HCT116 (cell line): ENCODE results near the gene TBXA2R. TPM values are rescaled to one million over a fixed set of nuclear protein-coding genes. Genes with fewer than 3 reads are reported as not detected.

Experiments used
- ATAC-seq: fragments of 200-7000 bp; cut with Tn5 transposase; 2 replicates; pipeline ENCODE4 v1.9.1; 2020; ENCODE audit warnings: mild to moderate bottlenecking, moderate library complexity
- BruUV-seq: library from RNA; stranded (reverse); fragments of 400-500 nt; replicated peaks from 2 replicates; lab custom pipeline; 2021; lab: Mats Ljungman, UMichigan
- CTCF ChIA-PET: fragments of 300-600 bp; sonication (Branson Sonifier 250); formaldehyde crosslinking; loops from one replicate; lab custom pipeline; 2021; ENCODE audit warnings: antibody characterized with exemption; lab: Charles Lee
- POLR2A ChIA-PET: fragments of 300-600, 350-600 bp; sonication (Branson Sonifier 250); formaldehyde crosslinking; loops from one replicate; lab custom pipeline; 2021; ENCODE audit warnings: antibody characterized with exemption; lab: Charles Lee
- RAD21 ChIA-PET, 2 experiments: fragments of 300-600 bp; sonication (Branson Sonifier 250); formaldehyde crosslinking; loops; one replicate each; lab custom pipeline; 2023; ENCODE audit warnings: low total read pairs in 2 of 2; ENCODE audit not compliant: uncharacterized antibody in 2 of 2, unreplicated experiment in 2 of 2, low non-redundant PET in 1 of 2; lab: Charles Lee
- DNase-seq: peaks from one replicate; pipeline ENCODE4 v3.0.0-alpha.2; 2010; ENCODE audit warnings: low read depth, low spot score
- H2AFZ ChIP-seq: fragments of 200-600 bp; shearing (Covaris generic), sonication (generic); 2 replicates; pipeline ENCODE4 v1.6.1; 2017; ENCODE audit warnings: low read depth, mixed run types, mixed read lengths, antibody characterized with exemption, low read length; ENCODE audit not compliant: poor library complexity, severe bottlenecking
- H3K27ac ChIP-seq: 2 replicates; pipeline ENCODE4 v1.5.1; 2012; ENCODE audit warnings: low read depth, low read length
- H3K27me3 ChIP-seq: fragments of 200-600 bp; sonication (generic); 2 replicates; pipeline ENCODE4 v1.6.1; 2016; ENCODE audit warnings: mixed run types, low read length, mixed read lengths; ENCODE audit not compliant: insufficient read depth
- H3K36me3 ChIP-seq, 2 experiments: fragments of 200-500 bp in 1 of 2; fragments of 200-600 bp in 1 of 2; sonication (Bioruptor generic) in 1 of 2; sonication (generic) in 1 of 2; 2 replicates each; pipeline versions ENCODE4 v1.5.1 to v1.6.1; 2014 to 2016; ENCODE audit warnings: low read length in 2 of 2, inconsistent platforms in 1 of 2, mixed read lengths in 1 of 2, mixed run types in 1 of 2; ENCODE audit not compliant: insufficient read depth in 2 of 2, control insufficient read depth in 1 of 2
- H3K4me1 ChIP-seq, 2 experiments: fragments of 200-600 bp in 1 of 2; sonication (generic) in 1 of 2; 2 replicates each; pipeline versions ENCODE4 v1.5.1 to v1.6.1; 2012 to 2017; ENCODE audit warnings: low read length in 2 of 2, inconsistent platforms in 1 of 2, mild to moderate bottlenecking in 1 of 2, mixed read lengths in 1 of 2, mixed run types in 1 of 2, moderate library complexity in 1 of 2; ENCODE audit not compliant: insufficient read depth in 2 of 2, control insufficient read depth in 1 of 2
- H3K4me2 ChIP-seq: fragments of 200-600 bp; sonication (generic); 2 replicates; pipeline ENCODE4 v1.6.1; 2017; ENCODE audit warnings: mixed run types, low read length, mixed read lengths
- H3K4me3 ChIP-seq, 2 experiments: fragments of 200-600 bp in 1 of 2; sonication (generic) in 1 of 2; replicated peaks in 1 of 2; 2 replicates each; pipeline ENCODE4 v1.5.1; 2011 to 2016; ENCODE audit warnings: low read length in 2 of 2, control low read depth in 1 of 2, low read depth in 1 of 2, mild to moderate bottlenecking in 1 of 2, mixed read lengths in 1 of 2, mixed run types in 1 of 2
- H3K79me2 ChIP-seq: fragments of 200-600 bp; sonication (generic); 2 replicates; pipeline ENCODE4 v1.6.1; 2017; ENCODE audit warnings: mild to moderate bottlenecking, mixed run types, low read length, moderate library complexity, mixed read lengths; ENCODE audit not compliant: insufficient read depth
- H3K9ac ChIP-seq: fragments of 200-600 bp; sonication (generic); 2 replicates; pipeline ENCODE4 v1.6.1; 2016; ENCODE audit warnings: low read length, mixed read lengths
- H3K9me2 ChIP-seq: fragments of 200-600 bp; sonication (generic), shearing (Covaris generic); 2 replicates; pipeline ENCODE4 v1.6.1; 2017; ENCODE audit warnings: mixed run types, mild to moderate bottlenecking, moderate library complexity; ENCODE audit not compliant: insufficient read depth
- H3K9me3 ChIP-seq, 2 experiments: fragments of 200-500 bp in 1 of 2; fragments of 200-600 bp in 1 of 2; sonication (Bioruptor generic) in 1 of 2; sonication (generic) in 1 of 2; 2 replicates each; pipeline ENCODE4 v1.6.1; 2014 to 2017; ENCODE audit warnings: low read length in 2 of 2, mixed read lengths in 2 of 2, inconsistent platforms in 1 of 2, low read depth in 1 of 2, mild to moderate bottlenecking in 1 of 2, mixed run types in 1 of 2, moderate library complexity in 1 of 2; ENCODE audit not compliant: control insufficient read depth in 1 of 2, insufficient read depth in 1 of 2
- H4K20me1 ChIP-seq: fragments of 200-600 bp; sonication (generic), shearing (Covaris generic); 2 replicates; pipeline ENCODE4 v1.6.1; 2017; ENCODE audit warnings: mixed run types, mild to moderate bottlenecking, moderate library complexity; ENCODE audit not compliant: insufficient read depth
- EGR1 ChIP-seq: IDR thresholded peaks from 2 replicates; pipeline ENCODE4 v1.6.1; 2012; ENCODE audit warnings: low read depth
- ELF1 ChIP-seq: IDR thresholded peaks from 2 replicates; pipeline ENCODE4 v1.6.1; 2012; ENCODE audit warnings: low read depth, borderline replicate concordance
- EZH2 ChIP-seq: fragments of 200-600 bp; sonication (generic); IDR thresholded peaks from 2 replicates; pipeline ENCODE4 v1.6.1; 2017; ENCODE audit warnings: antibody characterized with exemption, mixed run types
- FOSL1 ChIP-seq: IDR thresholded peaks from 2 replicates; pipeline ENCODE4 v1.6.1; 2012; ENCODE audit warnings: low read depth
- JUND ChIP-seq: IDR thresholded peaks from 2 replicates; pipeline ENCODE4 v1.6.1; 2012
- POLR2A ChIP-seq: IDR thresholded peaks from 2 replicates; pipeline ENCODE4 v1.7.0; 2011; ENCODE audit warnings: borderline replicate concordance; ENCODE audit not compliant: insufficient read depth, insufficient read length; ENCODE audit errors: extremely low read depth
- SIN3A ChIP-seq: IDR thresholded peaks from 2 replicates; pipeline ENCODE4 v1.6.1; 2012; ENCODE audit warnings: low read depth
- SRF ChIP-seq: IDR thresholded peaks from 2 replicates; pipeline ENCODE4 v1.6.1; 2012; ENCODE audit warnings: low read depth
- TCF7L2 ChIP-seq: IDR thresholded peaks from 2 replicates; pipeline ENCODE4 v1.7.0; 2011; ENCODE audit warnings: borderline replicate concordance, inconsistent platforms; ENCODE audit not compliant: insufficient read depth, insufficient read length; ENCODE audit errors: extremely low read depth
- ZNF274 ChIP-seq: fragments of 200-500 bp; sonication (Bioruptor generic); IDR thresholded peaks from 2 replicates; pipeline ENCODE4 v1.6.1; 2014; ENCODE audit warnings: mild to moderate bottlenecking, low read depth, low read length, inconsistent platforms
- intact Hi-C: fragments of 100-400 bp; cut with micrococcal nuclease; formaldehyde crosslinking; loops from 2 replicates; pipeline ENCODE4 v1.10.0; 2022
- total RNA-seq: library from RNA; stranded (reverse); gene quantifications from one replicate; pipeline ENCODE4 v1.2.1, GENCODE V29; 2021; ENCODE audit not compliant: unreplicated experiment
- TF ChIP-seq, protein P1 (sequence below), 3 experiments: fragments of 200-600 bp in 1 of 3; sonication (generic) in 1 of 3; IDR thresholded peaks in 2 of 3; conservative IDR thresholded peaks in 1 of 3; 2 replicates each; pipeline ENCODE4 v1.5.1; 2012 to 2017; ENCODE audit warnings: low read depth in 2 of 3, low read length in 2 of 3, antibody characterized with exemption in 1 of 3, borderline replicate concordance in 1 of 3, control low read depth in 1 of 3, mild to moderate bottlenecking in 1 of 3, mixed read lengths in 1 of 3, mixed run types in 1 of 3, moderate library complexity in 1 of 3; ENCODE audit not compliant: insufficient read depth in 1 of 3
- TF ChIP-seq, protein P2 (sequence below): IDR thresholded peaks from 2 replicates; pipeline ENCODE4 v1.6.1; 2012; ENCODE audit warnings: low read depth

The TBXA2R gene
- total RNA-seq, 1 experiment from 2014 or later: 2.3 TPM

- no peak overlapping the region for H3K27ac ChIP-seq
- ATAC-seq: no peak
- H3K27me3 ChIP-seq: no peaks in the 10 kb centered on the region
- TF ChIP-seq ELF1: no peak
- no peak for TF ChIP-seq ZNF274
- TF ChIP-seq, protein P1, sequence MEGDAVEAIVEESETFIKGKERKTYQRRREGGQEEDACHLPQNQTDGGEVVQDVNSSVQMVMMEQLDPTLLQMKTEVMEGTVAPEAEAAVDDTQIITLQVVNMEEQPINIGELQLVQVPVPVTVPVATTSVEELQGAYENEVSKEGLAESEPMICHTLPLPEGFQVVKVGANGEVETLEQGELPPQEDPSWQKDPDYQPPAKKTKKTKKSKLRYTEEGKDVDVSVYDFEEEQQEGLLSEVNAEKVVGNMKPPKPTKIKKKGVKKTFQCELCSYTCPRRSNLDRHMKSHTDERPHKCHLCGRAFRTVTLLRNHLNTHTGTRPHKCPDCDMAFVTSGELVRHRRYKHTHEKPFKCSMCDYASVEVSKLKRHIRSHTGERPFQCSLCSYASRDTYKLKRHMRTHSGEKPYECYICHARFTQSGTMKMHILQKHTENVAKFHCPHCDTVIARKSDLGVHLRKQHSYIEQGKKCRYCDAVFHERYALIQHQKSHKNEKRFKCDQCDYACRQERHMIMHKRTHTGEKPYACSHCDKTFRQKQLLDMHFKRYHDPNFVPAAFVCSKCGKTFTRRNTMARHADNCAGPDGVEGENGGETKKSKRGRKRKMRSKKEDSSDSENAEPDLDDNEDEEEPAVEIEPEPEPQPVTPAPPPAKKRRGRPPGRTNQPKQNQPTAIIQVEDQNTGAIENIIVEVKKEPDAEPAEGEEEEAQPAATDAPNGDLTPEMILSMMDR (IDR thresholded peaks at IDR 0.05 in 2 of 3, conservative IDR thresholded peaks at IDR 0.05 in 1 of 3; ENCODE audit: borderline replicate concordance in 1 of 3, insufficient read depth in 1 of 3, low read depth in 2 of 3, low read length in 2 of 3): no peak
- TF ChIP-seq, protein P2, sequence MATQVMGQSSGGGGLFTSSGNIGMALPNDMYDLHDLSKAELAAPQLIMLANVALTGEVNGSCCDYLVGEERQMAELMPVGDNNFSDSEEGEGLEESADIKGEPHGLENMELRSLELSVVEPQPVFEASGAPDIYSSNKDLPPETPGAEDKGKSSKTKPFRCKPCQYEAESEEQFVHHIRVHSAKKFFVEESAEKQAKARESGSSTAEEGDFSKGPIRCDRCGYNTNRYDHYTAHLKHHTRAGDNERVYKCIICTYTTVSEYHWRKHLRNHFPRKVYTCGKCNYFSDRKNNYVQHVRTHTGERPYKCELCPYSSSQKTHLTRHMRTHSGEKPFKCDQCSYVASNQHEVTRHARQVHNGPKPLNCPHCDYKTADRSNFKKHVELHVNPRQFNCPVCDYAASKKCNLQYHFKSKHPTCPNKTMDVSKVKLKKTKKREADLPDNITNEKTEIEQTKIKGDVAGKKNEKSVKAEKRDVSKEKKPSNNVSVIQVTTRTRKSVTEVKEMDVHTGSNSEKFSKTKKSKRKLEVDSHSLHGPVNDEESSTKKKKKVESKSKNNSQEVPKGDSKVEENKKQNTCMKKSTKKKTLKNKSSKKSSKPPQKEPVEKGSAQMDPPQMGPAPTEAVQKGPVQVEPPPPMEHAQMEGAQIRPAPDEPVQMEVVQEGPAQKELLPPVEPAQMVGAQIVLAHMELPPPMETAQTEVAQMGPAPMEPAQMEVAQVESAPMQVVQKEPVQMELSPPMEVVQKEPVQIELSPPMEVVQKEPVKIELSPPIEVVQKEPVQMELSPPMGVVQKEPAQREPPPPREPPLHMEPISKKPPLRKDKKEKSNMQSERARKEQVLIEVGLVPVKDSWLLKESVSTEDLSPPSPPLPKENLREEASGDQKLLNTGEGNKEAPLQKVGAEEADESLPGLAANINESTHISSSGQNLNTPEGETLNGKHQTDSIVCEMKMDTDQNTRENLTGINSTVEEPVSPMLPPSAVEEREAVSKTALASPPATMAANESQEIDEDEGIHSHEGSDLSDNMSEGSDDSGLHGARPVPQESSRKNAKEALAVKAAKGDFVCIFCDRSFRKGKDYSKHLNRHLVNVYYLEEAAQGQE: no peak
- TF ChIP-seq EGR1: no peak
- no peak for TF ChIP-seq SIN3A
- TF ChIP-seq POLR2A: no peak
- no peak for TF ChIP-seq EZH2
- no peak for TF ChIP-seq JUND
- TF ChIP-seq FOSL1: no peak
- TF ChIP-seq SRF: no peak
- TF ChIP-seq TCF7L2: no peak
- ChIA-PET RAD21 (no interaction called here), CTCF (no interaction called here), POLR2A (no interaction called here)
- no peak overlapping the region for H2AFZ ChIP-seq
- H3K9me2 ChIP-seq: no peaks in the 10 kb centered on the region
- H3K4me3 ChIP-seq: no peak overlapping the region
- H4K20me1 ChIP-seq: no peaks in the 10 kb centered on the region
- H3K9ac ChIP-seq: no peak overlapping the region
- H3K36me3 ChIP-seq: peaks cover 0 to 7% of the 10 kb centered on the region in 2 experiments; a peak in 1 of 4 replicates
- H3K4me1 ChIP-seq: peaks cover 7 to 19% of the 10 kb centered on the region in 2 experiments
- H3K9me3 ChIP-seq: no peaks in the 10 kb centered on the region
- no peaks in the 10 kb centered on the region for H3K79me2 ChIP-seq
- H3K4me2 ChIP-seq: no peak overlapping the region
- DNase-seq: no peak
- BruUV-seq: no TSS peak
- intact Hi-C loops: no loop called here
Observed at GRCh38 chr19:3610745-3611717, 4.4 kb upstream of the TBXA2R start.
